GM21526 (cell line): Measurements from ENCODE around the gene QPCT.
A peak's percentile ranks its signal among the peaks of the same experiment; 100 is the strongest.
"Not testable (repeated sequence)": the region's sequence is repeated elsewhere in the genome, so short reads cannot be mapped to it uniquely, and the experiment has no call there.

ENCODE experiments used
- ATAC-seq: cut with Tn5 transposase; IDR thresholded peaks from one replicate; pipeline ENCODE4 v1.9.1; 2021; ENCODE audit warnings: moderate library complexity; ENCODE audit not compliant: unreplicated experiment, low FRiP score

The QPCT gene

GRCh38 chr2:37357069-37357468 is 12.6 kb downstream of the QPCT start:
- ATAC-seq, result no peak

DNA sequence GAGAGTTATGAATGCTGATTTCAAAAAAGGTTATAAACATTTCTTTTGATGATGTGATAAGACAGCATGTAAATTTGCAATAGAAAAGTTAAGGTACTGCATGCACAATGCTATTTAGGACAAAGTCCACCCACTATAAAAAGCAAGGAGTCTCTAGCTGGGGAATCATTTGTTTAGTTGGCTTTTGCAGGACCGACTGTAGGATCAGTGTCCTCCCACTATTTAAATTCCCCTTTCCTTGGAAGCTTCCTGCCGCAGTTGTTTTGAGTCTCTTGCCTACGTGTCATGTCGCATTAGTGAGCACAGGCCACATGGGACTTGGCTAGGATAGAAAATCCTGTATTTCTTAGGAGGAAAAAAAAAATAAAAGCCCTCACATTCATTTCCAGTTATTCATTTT is 13.1 kb downstream of the QPCT start:
- ATAC-seq, result no peak

DNA sequence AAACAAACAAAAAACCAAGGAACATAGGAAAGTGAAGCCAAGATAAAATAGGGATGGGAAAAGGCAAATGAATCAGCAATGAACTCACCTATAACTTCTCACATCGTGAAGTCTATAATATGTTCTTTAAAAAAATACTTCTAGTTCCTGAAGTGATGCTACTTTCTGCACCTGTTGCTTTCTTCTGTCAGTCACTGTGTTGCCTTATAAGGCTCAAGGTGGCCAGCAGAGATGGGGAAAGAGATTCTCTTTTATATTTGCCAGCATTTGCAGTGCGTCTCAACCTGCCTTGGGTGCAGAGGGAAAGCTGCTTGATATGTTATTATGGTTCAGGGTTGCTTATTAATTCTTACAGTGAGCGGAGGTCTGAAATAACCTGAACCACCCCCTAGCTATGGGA is 14.0 kb downstream of the QPCT start:
- no peak for ATAC-seq

DNA sequence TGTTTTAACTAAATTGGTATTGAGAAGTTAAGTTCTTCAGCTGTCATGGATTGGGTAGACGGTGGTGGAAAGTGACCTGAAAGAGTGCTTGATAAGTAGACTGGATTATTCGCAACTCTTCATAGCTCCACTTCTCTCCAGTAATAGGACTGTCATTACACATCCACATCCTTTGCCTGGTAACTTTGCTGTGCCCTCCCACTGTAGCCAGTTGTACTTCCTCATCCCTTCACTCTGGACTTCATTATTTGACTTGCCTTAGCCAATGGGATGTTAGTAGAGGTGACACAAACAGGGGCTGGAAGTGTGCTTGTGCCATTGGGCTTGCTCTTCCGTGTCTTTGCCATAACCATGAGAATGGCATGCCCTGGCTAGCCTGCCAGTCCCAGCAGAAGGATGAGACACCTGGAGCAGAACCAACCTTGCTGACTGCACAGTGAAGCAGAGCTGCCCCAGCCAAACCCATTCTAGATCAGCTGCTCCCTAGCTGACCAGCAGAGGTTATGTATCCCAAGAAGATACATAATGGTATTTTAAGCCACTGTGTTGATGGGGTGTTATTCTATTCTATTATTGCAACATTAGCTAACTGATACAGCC is 16.9 kb downstream of the QPCT start:
- ATAC-seq, result no peak

- ATAC-seq, result no peak
Observed at GRCh38 chr2:37361994-37362698, 17.7 kb downstream of the QPCT start.

DNA sequence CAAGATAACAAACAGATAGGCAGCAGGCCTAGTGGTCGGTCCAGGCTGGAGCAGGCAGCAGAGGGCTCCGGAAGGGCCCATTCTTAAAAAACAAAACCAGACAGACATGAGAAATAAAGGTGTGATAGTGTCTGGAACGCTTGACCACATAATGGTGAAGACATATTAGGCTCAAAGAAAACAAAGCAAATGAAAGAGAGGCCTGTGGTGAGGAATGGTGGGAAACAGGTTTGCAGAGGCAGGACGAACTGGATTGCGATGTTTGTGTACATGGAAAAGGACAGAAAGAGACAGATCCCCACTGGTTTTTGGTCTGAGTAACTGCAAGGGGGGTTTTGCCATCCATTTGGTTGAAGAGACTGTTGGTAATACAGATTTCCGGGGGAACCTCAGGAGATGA is 19.9 kb downstream of the QPCT start:
- ATAC-seq, result no peak

DNA sequence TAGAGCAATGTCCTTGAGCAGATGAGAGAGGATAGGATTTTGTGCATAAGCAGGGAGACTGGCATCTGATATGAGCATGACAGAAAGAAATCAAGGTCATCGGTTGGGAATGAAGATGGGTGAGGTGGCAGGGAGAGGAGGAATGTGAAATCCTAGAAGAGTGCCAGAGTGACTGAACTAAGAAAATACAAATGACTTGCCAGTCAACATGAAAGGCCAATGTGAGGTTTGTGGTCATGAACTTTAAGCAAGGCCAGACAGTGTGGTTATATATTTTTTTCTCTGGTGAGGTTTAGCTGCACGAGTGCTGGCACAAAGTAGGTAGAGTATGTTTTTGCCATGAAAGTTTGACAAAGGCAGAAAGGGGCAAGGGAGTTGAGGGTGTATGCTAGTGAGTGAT is 21.2 kb downstream of the QPCT start:
- no peak for ATAC-seq

DNA sequence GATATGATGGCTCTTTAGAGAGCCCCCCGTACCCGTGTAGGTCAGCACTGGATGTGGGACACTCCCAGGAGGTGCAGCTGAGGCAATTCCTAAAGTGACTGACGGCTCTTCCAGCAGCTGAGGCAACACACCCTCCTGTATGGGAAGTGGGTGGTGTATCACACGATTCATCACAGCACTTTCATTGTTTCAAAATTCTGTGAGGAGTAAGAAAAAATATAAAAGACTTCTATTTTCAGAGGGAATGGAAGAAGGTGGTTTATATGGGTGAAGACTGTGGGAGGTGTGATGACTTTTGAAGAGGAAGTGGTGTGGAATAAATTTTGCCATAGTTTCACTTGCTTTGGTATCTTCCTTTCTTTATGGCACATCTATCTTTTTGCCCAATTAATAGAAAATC is 22.3 kb downstream of the QPCT start:
- no peak for ATAC-seq

DNA sequence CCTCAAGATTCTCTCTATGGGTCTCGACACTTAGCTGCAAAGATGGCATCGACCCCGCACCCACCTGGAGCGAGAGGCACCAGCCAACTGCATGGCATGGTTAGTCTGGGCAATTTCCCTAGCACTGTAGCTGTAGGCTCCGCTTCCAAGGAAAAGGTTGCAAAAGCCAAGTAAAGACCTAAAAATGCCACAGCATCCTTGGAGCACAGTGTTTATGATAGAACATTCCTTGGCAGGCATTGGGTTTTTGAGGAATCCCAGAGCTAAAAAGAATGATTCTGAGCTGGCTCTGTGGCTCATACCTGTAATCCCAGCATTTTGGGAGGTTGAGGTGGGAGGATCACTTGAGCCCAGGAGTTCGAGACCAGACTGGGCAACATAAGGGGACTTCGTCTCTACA is 22.9 kb downstream of the QPCT start:
- ATAC-seq, result no peak

DNA sequence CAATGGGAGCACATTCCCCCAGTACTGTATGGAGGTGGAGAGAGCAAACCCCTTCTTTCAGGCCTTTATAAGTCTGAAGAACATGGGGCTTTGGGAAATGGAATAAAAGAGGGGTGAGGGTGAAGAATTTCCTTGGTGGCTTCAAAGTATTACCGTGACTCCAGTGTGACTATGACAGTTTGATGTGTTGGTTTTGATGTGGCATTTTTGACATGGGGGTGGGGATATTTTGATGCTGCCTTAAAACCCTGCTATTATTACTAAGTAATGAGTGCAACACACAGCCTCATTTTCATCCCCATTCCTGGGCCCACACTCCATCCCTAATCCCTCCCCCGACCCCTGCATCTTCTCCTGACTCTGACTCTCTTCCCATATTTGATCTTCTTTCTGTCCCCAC is 23.6 kb downstream of the QPCT start:
- ATAC-seq, result no peak

DNA sequence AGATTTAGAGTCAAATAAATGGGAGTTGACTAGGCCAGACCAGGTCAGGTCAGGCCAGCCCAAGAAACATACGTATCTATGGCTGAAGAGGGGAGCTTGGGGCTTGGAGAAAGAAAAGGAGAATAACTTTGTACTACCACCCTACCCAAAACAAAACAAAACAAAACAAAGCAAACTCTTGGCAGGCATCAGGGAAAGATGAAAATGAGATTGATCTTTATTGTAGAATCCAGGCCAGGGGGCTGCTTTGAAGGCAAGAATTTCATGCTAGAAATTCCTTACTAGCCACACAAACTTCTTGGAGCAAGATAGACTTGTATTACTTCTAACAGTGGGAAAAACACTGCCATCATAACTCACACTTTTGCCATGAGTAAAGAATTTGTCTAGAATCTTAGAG is 26.2 kb downstream of the QPCT start:
- ATAC-seq, result no peak

- no peak for ATAC-seq
Observed at GRCh38 chr2:37372000-37372399, 27.6 kb downstream of the QPCT start.

GRCh38 chr2:37375741-37376288 is 31.4 kb downstream of the QPCT start:
- peak; percentile 16 for ATAC-seq

DNA sequence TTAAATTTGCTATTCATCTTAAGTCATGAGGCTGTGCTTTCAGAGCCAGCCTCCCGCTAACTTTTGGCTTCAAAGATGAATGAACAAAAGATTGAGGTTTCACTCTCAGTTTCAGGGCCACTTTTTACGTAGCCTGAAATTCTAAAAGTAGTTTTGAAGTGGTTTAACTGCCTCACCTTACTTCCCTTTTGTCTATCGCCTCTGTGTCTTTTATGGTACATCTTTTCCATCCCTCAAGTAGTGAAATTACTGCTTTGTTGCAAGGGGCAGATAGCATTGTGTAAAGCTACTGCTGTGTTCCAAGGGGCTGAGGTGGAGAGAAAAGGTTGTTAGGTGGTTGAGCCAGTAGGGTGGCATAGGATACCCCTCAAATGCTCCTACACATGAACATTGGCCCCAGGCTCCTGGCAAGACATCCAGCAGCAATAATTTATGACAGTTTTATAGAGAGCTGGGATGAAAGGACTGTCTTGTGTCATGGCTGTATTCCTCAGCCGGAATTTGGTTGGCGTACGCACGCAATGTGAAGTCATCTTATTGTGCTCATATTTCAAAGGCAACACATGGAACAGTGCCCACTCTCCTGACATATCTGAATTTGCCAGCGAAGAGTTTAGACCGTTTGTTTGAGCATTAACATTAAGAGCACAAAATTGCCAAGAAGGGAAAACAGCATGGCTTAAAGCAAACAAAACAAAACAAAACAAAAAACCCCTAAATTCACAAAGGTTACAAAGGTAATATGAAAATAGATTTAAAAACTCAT is 32.2 kb downstream of the QPCT start:
- ATAC-seq, result peak; percentile 92

GRCh38 chr2:37377187-37377532 is 32.7 kb downstream of the QPCT start:
- no peak for ATAC-seq

DNA sequence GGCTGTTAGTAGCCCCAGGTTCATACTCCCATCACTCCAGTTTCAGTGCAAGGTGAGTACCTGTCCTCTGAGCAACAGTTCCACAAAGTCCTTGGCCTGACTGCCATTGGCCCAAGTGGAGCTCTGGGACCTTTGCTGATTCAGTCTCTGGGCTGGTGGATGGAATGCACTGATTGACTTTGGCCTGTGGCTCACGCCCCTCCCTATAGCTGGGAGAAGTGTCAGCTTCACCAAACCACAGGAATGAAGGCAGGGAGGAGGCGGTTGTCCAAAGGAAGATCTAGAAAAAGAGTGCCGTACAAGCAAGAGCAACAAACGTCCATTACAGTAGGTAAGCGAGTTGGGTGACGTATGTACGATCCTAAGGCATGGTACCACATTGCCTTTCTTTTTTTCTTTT is 34.0 kb downstream of the QPCT start:
- ATAC-seq, result no peak

DNA sequence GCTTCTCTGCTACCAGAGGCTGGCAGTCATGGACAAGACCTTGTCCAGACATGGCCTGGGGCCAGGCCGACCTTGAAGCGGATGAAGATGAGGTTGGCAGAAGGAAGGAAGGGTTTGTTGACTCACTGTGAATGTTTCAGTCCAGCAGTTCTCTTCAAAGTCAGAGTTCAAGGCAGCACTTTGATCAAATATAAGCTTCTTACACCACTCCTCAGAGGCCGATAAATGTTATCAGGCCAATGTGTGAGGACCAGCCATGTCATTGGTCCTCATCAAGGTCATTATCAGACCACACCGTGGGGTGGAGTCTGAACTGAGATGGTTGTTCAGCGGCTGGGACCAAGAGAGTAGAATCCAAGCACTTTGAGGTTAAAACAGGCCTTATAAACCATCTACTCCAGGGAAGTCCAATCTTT is 35.5 kb downstream of the QPCT start:
- no peak for ATAC-seq

GRCh38 chr2:37380787-37381186 is 36.4 kb downstream of the QPCT start:
- ATAC-seq, result not testable (repeated sequence)

GRCh38 chr2:37384261-37384660 is 39.8 kb downstream of the QPCT start:
- ATAC-seq, result not testable (repeated sequence)

DNA sequence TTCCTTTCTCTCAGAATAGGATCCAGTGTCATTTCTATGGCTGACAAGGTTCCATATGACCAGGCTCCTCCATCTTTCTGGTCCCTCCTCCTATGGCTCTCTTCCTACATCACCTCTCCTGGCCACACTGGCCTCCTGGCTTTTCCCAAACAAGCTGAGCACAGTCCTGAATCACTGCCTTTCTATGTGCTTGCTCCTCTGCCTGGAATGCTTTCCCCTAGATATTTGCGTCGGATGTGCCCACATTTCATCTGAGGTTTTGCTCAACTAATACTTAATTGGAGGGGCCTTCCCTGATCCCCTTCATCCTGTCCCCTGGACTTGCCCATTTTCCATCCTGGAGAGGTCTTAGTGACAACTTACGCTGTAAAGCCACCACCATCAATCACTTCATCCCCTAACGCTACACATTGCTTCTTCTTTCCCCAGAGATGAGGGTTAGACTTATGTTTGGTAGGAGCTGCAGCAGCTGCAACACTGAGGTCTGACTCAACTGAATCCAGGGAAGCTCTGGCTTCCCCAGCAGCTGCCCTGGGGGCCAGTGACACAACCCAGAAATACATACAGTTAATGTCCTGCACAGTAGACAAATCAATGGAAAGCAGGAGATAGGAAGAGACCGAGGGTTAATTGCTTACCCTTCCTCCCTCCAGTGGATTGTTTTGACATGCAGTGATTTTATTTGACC is 42.9 kb downstream of the QPCT start:
- ATAC-seq, result no peak

DNA sequence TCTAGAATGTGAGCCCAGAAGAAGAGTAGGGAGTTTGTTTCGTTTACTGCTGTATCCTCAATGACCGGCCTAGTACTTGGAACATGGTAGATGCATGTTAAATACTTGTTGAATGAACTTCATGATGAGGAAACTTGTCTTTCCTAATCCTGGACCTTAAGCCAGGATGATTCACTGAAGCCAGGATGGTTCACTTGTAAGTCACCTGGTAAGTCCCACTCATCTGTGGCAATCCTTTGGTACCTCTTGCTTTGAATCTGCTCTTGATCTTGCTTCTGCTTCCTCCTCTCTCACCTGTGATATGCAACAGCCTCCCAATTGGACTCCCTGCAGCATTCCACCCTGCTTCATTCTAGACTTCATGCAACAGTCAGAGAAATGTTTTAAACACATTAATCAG is 43.6 kb downstream of the QPCT start:
- no peak for ATAC-seq
